Fibroblast of mammary gland (primary cell): ENCODE data around the gene SORBS1.

Experiments
- DNase-seq: peaks from one replicate; pipeline ENCODE4 v3.0.0-alpha.2; 2010; ENCODE audit warnings: low read depth
- H3K4me3 ChIP-seq: 2 replicates; pipeline ENCODE4 v1.5.1; 2011; ENCODE audit warnings: low read depth, mild to moderate bottlenecking, low read length, moderate library complexity; ENCODE audit not compliant: control insufficient read depth
- TF ChIP-seq, protein P1 (sequence below): conservative IDR thresholded peaks from 2 replicates; pipeline ENCODE4 v1.5.1; 2011; ENCODE audit warnings: low read depth, low read length, inconsistent platforms; ENCODE audit not compliant: control insufficient read depth, insufficient read depth

Gene SORBS1

DNA sequence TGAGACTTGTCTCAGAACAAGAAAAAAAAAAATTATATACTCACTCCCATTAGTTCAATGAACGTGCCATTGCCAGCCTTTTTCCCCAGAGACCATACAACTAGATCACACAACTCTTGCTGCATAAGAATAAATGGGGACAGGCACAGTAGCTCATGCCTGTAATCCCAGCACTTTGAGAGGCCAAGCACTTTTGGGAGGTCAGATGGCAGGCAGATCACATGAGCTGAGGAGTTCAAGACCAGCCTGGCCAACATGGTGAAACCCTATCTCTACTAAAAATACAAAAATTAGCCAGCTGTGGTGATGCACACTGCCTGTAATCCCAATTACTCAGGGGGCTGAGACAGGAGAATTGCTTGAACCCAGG is 284.0 kb downstream of the SORBS1 start:
- DNase-seq: no peak
- TF ChIP-seq, protein P1, sequence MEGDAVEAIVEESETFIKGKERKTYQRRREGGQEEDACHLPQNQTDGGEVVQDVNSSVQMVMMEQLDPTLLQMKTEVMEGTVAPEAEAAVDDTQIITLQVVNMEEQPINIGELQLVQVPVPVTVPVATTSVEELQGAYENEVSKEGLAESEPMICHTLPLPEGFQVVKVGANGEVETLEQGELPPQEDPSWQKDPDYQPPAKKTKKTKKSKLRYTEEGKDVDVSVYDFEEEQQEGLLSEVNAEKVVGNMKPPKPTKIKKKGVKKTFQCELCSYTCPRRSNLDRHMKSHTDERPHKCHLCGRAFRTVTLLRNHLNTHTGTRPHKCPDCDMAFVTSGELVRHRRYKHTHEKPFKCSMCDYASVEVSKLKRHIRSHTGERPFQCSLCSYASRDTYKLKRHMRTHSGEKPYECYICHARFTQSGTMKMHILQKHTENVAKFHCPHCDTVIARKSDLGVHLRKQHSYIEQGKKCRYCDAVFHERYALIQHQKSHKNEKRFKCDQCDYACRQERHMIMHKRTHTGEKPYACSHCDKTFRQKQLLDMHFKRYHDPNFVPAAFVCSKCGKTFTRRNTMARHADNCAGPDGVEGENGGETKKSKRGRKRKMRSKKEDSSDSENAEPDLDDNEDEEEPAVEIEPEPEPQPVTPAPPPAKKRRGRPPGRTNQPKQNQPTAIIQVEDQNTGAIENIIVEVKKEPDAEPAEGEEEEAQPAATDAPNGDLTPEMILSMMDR: no peak
- H3K4me3 ChIP-seq: no peak overlapping the region

DNA sequence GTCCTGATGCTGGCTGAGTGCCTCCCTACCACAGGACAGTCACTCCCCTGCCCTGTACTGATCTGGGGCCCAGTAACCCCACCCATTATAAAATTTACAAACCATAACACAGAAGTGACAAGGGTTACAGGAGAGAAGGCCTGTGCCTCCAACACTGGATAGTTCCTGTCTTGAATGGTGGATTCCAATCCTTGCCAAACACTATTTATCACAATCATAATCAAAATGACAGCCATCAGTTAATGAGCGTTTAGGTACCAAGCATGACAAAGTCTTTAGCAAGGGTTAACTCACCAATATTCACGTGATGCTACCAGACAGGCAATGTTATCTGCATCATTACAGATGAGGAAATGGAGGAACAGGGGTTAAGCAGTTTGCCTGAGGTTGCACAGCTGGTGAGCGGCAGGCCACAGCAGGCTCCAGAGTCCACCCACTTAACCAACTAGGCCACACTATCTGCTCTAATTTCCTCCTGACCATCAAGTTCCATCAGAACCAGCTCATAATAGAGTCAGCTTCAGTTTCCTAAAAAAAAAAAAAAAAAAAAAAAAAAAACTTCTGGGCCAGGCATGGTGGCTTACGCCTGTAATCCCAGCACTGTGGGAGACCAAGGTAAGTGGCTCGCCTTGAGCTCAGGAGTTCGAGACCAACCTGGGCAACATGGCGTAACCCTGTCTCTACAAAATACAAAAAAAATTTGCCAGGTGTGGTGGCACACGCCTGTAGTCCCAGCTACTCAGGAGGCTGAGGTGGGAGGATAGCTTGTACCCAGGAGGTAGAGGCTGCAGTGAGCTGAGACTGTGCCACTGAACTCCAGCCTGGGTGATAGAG is 284.6 kb downstream of the SORBS1 start:
- H3K4me3 ChIP-seq: no peak overlapping the region
- TF ChIP-seq, protein P1: no peak
- DNase-seq: peak; percentile 51

DNA sequence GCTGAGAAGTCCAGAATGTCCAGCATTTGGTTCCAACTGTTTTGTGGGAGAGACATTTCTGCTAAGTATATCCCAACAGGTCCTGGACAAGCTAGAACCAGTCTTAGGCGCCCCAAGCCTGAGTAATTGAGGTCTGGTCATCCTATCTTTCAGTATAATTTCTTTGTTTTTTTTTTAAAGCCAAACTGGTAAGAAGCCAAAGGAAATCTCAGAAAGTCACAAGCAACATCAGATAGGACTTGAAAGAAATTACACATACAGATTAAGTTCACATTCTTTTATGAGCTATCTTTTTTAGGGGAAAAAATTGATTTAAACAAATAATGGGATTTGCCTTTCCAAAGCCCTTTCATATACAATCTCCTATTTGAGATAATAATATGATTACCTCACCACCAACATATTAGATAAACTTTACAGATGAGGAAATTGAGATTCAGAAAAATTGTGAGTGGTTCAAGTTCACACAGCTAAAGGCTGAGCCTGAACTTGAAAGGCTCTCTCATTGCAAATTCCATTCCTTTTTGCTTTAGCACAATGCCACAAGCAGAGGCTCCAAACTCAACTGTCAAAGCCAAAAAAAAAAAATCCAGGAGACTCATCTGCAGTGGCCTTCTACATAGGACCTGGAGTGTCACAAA is 285.3 kb downstream of the SORBS1 start:
- no peak overlapping the region for H3K4me3 ChIP-seq
- TF ChIP-seq, protein P1: no peak
- peak; percentile 67 for DNase-seq

DNA sequence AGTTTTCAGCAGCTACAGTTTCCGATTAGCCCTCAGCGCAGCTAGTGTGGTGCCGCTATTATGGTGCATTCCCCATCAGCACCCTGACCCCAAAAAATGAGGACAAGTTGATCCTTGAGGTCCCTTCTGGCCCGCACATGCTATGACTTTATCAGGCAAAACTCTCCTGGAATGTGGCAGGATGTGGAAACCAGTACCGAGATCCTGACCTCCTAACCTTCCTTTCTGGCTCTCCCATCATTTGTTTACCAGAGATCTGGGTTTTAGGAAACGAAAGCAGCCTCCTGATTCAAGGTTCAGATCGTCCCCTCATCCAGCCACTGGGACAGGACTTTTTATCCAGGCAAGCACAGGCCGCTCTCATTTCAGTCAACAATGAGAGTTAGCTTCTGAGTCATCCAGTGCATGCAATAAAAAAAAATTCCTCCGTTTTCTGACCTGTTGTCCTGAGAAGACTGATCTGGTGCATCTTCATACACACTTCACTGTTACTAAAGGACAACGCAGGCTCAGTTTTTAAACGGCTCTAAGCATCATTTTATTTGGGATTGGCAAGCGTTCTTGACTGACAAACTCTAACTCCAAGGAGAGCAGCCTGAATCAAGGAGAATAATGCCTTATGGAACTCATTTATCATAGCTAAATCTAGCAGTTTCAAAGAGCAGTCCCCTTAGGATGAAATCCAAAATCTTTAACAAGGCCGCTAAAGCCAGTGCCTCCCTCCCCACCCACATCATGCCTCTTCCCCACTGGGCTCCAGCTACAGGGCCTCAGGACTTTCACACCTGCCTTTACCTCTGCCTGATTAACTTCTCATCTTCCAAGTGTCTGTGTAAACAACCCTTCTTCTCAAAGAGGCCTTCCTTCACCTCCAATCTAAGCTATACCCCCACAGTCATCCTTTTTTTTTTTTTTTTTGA is 287.5 kb downstream of the SORBS1 start:
- no peak overlapping the region for H3K4me3 ChIP-seq
- TF ChIP-seq, protein P1: no peak
- DNase-seq: peak; percentile 94

DNA sequence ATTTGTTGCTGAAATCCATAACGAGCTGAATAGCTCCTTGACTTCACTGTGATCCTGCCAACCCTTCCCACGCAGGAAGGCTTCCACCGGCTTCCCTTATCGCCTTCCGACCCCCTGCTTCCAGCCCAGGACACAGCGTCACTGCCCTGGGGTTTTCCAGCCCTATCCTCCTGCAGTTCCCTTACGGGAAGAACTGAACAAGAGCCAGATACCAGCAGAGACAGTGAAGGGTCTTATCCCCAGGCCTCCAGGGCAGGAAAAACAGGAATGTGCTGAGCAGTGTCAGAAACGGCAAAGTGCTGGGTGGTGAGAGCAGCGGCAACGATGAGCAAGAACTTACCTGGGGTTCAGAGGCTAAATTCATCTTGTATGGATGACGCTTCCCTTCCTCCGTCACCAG is 292.7 kb downstream of the SORBS1 start:
- TF ChIP-seq, protein P1: no peak
- H3K4me3 ChIP-seq: no peak overlapping the region
- peak; percentile 60 for DNase-seq

DNA sequence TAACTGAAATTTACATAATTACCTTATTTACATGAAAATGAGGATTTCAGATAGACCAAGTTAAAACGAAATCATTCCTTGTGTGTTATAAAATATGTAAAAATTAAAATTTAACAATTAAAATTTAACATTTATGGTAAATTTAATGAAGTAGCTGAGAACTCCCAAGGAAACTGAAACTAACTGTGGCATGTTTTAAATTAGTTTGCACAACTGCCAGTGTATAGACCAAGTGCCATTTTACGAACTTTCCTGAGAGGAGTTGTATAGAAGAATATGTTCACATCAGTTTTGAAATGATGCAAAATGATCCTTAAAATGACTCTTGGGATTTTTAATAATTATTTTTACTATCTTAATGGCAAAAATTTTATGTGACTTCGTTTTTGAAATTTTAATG is 293.9 kb downstream of the SORBS1 start:
- no peak overlapping the region for H3K4me3 ChIP-seq
- no peak for DNase-seq
- TF ChIP-seq, protein P1: no peak
